Islet of Langerhans (tissue), 1 donor: Measurements from ENCODE around the gene POLR2L.

Source experiments
- FAIRE-seq: peaks from one replicate; lab custom pipeline; 2011; peaks lifted over from hg19 to GRCh38; lab: Jason Lieb, UNC

POLR2L gene

GRCh38 chr11:810040-810567 is 32.2 kb downstream of the POLR2L start:
- no peak for FAIRE-seq

DNA sequence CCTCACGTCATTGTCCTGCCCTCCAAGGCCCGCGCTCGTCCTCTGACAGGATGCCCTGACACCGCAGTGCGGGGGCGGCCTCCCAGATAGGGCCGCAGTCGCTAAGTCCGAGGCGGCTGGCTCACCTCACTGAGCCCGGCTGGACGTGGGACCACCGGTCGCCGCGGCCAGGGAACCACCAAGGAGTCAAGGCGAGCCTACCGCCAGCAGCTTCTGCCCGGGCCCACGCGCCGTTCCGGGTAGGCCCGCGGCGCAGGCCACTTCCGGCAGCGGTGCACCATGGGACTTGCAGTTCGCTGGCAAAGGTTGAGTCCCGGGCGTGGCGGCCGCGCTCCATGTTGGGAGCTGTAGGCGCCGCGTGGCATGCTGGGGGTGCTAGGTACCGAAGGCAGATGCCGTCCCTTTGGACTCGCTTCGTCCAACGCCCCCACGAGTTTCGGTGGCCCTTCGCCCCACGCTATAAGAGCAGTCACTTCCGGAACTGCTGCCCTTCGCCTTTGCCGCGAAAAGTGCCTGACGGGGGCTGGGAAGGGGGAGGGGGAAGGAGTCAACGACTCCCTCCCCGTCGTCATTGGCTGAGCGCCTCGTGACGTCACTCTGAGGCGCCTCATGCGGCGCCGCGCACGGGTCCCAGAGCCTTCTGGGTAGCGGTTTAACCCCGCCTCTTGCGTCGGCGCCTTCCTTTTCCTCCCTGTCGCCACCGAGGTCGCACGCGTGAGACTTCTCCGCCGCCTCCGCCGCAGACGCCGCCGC is 32.9 kb downstream of the POLR2L start, which contains the start of gene RPLP2:
Gene RPLP2 (plus strand): TSS at position 681 of the 753 bp plus-strand sequence. CDS start 268 bp downstream, outside the sequence.
- FAIRE-seq = peak; percentile 65

DNA sequence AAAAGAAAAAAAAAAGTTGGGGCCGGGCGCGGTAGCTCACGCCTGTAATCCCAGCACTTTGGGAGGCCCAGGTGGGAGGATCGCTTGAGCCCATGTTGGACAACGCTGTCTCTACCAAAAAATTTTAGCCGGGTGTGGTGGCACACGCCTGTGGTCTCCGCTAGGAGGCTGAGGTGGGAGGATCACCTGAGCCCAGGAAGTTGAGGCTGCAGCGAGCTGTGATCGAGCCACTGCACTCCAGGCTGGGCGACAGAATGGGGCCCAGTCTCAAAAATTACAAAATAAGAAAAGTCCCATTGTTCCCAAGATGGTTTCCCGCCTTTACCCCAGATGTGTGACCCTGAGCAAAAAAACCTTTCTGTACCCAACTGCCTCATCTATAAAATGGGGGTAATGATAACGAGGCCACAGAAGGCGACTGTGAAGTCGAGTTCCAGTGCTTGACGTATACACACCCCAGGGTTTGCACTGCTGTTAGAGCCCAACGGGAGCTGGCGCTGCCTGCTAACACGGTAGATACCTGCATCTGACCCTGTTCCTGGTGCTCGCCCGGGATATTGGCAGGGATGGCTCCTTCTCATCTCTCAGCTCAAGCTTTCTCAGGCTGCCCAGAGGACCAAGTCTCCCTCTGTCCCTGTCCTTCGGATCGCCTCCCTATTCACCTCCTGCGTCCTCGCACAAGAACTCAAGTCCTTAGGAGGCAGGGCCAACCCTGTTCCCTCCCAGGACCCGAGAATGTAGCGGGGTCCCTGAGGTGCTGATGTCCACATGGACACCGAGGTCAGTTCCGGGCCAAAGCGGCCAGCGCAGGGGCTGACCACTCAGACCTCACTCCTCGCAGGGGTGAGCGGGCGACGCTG is 33.7 kb downstream of the POLR2L start:
- FAIRE-seq = no peak

DNA sequence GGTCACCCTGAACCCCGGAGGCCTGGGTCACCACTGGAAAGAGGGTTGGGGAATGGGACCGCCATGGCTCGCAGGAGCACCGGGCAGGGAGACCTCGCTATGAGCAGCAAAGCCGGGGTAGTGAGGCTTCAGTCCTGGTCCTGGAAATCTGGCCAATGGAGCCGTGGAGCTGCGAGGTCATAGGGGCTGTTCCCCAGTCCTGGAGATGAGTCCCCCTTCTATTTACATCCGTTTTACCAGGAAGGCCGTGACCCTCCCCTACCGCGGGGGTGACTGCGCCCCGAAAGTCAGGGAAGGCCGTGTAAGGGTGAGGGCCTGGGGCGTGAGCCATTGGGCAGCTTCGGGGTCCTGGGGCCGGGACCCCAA is 37.7 kb downstream of the POLR2L start:
- FAIRE-seq = no peak

- FAIRE-seq = no peak
Observed at GRCh38 chr11:803770-804598, 38.3 kb downstream of the POLR2L start.

DNA sequence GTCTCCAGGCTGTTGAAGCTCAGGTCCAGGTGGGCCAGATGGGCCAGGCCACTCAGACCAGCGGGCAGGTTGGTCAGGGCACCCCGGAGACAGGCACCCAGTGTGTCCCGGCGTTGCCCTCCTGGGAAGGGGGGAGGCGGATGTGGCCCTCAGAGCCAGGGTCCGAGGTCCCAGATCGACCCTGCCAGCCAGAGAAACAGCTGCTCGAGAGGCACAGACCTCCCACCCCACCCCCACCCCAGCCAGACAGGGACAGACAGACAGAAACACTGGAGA is 38.9 kb downstream of the POLR2L start:
- no peak for FAIRE-seq

- FAIRE-seq = no peak
Observed at GRCh38 chr11:802693-803466, 39.4 kb downstream of the POLR2L start.

DNA sequence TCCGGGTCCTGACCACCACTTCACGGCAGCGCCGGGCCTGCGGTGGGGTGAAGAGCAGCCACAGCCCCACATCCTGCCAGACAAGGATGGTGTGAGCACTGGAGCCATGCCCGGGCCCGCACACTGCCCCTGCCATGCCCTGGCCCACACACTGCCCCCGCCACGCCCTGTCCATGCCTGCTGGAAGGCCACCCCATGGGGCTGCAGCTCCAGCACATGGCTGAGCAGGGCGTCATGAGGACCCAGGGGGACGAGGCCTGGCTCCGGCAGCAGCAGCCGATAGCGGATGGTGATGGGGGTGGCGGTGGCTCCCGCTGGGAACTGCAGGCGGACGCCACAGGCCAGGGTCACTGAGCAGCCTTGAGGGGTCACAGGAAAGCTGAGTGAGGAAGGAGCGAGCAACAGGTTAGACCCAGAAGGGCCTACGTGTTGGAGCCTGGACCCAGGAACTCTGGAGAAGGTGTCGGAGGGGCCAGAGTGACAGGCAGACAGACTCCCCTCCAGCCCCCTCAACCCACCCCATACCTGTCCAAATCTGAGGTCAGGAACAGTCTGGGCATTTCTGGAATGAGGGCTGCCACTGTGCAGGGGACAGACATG is 40.2 kb downstream of the POLR2L start:
- no peak for FAIRE-seq

DNA sequence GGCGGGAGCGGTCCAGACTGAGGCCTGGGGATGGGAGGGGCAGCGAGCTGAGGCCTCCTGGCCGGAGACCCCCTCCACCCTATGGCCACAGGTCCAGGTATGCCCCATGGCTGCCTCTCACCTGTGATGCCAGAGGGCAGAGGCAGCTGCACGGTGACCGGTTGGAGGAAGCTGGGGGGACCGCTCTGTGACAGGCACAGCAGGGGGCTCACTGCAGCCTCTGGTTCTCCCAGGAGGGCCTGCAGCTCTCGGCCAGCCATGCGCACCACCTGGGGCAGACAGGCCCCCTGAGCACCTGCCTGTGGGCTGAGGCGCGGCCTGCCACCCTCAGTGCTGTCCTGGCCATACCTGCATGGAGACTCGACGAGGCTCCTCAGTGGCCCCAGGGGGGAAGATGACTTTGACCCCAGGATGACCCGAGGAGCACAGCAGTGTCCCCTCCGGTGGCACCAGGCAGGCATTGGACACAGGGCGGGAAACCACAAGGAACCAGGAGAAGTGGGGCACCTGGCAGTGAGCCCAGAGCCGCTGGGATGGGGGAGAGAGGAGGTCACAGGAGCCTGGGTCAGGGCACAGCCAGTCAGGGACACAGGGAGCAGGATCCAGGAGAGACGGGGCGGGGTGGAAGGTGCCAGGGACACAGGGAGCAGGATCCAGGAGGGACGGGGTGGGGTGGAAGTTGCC is 41.1 kb downstream of the POLR2L start:
- FAIRE-seq = no peak

DNA sequence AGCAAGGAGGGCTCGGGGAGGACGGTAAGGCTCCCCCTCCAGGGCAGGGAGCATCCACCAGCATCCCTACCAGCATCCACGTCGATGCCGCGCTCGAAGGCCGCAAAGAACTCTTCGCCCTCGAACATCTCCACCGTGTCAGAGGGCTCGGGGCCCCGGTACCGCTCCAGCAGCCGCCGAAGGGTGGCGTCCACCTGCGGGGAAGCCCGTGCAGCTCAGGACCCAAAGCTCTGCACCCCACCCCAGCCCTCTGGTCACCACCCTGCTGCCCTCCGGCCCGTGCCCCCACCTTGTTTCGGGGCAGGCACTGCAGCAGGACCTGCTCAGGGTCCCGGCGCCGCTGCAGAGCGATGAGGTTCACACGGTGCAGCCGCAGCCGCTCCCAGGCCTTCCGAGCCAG is 41.9 kb downstream of the POLR2L start:
- no peak for FAIRE-seq

- no peak for FAIRE-seq
Observed at GRCh38 chr11:799641-800316, 42.5 kb downstream of the POLR2L start.

- no peak for FAIRE-seq
Observed at GRCh38 chr11:798093-798713, 44.1 kb downstream of the POLR2L start, which contains the start of gene SLC25A22. TSS of gene SLC25A22 (minus strand) at chr11:798281. CDS start at chr11:795006, 3,275 bp downstream.

DNA sequence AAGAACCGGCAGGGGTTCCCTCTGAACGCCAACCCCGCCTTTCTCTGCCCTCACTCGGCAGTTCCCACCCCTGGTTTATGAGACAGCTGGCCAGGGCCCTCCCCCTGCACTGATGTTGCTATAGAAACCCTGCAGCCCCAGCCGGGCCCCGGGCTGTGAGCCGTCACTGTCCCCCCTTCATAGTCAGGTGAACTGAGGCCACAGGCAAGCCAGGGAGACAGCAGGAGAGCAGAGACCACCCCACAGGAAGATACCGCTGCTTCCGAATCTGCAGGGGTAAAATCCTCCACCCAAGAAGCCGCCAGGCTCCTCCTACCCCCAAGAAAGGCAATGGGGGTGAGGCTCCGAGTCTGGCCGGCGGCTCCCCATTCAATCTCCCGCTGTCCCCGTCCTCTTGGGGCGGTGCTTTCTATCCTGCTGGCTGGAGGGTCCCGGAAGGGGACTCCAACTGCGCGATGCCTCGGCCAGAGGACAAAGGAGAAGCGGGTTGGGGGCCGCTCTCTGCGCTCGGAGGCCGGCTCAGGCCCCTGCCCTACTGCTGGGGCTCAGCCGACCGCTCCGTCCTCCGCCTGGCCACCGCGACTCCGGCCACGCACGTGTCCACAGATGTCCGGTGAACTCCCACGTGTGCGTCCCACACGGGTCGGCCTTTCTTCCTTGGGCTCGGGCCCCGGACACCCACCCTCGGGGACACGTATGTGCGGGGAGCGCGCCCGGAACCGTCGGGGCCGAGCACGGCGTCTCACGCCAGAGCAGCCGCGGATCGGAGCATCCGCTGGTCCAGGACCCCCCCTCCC is 44.8 kb downstream of the POLR2L start:
- FAIRE-seq = no peak

DNA sequence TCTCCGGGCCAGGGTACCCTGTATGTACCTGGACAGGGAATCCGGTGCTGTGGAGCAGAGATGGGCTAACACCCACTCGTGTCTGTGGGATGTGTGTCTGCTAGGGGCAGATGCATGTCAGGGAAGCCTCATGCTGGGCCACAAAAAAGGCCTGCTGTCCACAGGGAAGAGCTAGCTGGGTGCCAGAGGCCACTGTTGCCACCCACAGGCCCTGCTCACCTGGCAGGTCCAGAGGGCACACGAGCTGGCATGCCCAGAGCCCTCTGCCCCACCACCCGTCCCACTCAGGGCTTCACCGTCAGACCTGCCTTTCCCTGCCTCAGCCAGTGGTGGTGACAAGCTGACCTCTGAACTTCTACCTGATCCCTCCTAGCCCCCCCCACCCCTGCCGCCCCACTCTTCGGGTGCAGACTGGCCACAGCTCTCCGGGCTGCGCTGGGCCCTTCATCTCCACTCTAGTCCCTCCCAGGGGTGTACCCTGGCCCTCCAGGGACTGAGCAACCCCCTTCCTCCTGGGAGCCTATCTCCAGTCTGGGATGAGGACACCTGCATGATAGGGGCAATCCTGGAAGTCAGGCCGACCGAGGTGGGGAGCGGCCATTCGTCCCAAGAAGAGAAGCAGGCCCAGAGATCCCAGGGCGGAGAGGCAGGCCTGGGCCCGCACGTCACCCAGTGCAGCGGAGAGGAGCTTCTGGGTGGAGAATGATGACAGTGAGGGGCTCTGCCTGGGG is 45.6 kb downstream of the POLR2L start:
- no peak for FAIRE-seq

GRCh38 chr11:795634-796564 is 46.4 kb downstream of the POLR2L start:
- FAIRE-seq = no peak

GRCh38 chr11:794766-795633 is 47.3 kb downstream of the POLR2L start:
- FAIRE-seq = no peak
